H9 (cell line): ENCODE results near the gene PPP4R3B. TPM values are rescaled to one million over a fixed set of nuclear protein-coding genes. Genes with fewer than 3 reads are reported as not detected.

Experiments
- DNase-seq: peaks from one replicate; pipeline ENCODE4 v3.0.0-alpha.2; 2017
- H2AFZ ChIP-seq: one replicate; pipeline ENCODE4 v1.6.1; 2013; ENCODE audit warnings: mild to moderate bottlenecking, low read length, control low read depth, moderate library complexity
- H2AK5ac ChIP-seq: 2 replicates; pipeline ENCODE4 v1.6.1; 2013; ENCODE audit warnings: low read length, control low read depth, mixed read lengths; ENCODE audit not compliant: insufficient read length
- H2BK120ac ChIP-seq: one replicate; pipeline ENCODE4 v1.6.1; 2013; ENCODE audit warnings: low read depth, mild to moderate bottlenecking, low read length, control low read depth, inconsistent platforms; ENCODE audit not compliant: poor library complexity, severe bottlenecking
- H2BK12ac ChIP-seq: 2 replicates; pipeline ENCODE4 v1.6.1; 2013; ENCODE audit warnings: low read length, control low read depth, mixed read lengths, low read depth; ENCODE audit not compliant: insufficient read length
- H2BK15ac ChIP-seq: 2 replicates; pipeline ENCODE4 v1.6.1; 2013; ENCODE audit warnings: low read depth, low read length, control low read depth
- H2BK20ac ChIP-seq: one replicate; pipeline ENCODE4 v1.6.1; 2013; ENCODE audit warnings: low read depth, mild to moderate bottlenecking, low read length, control low read depth, inconsistent platforms; ENCODE audit not compliant: poor library complexity, severe bottlenecking
- H2BK5ac ChIP-seq: 2 replicates; pipeline ENCODE4 v1.6.1; 2013; ENCODE audit warnings: low read length, control low read depth, mixed read lengths; ENCODE audit not compliant: insufficient read length
- H3K14ac ChIP-seq: 2 replicates; pipeline ENCODE4 v1.6.1; 2013; ENCODE audit warnings: low read length, control low read depth; ENCODE audit not compliant: insufficient read depth
- H3K18ac ChIP-seq: 2 replicates; pipeline ENCODE4 v1.6.1; 2013; ENCODE audit warnings: low read depth, mild to moderate bottlenecking, mixed read lengths, low read length, control low read depth; ENCODE audit not compliant: insufficient read length
- H3K23ac ChIP-seq: 2 replicates; pipeline ENCODE4 v1.6.1; 2013; ENCODE audit warnings: low read length, control low read depth, mixed read lengths, low read depth; ENCODE audit not compliant: insufficient read length
- H3K23me2 ChIP-seq: 2 replicates; pipeline ENCODE4 v1.6.1; 2013; ENCODE audit warnings: low read depth, mild to moderate bottlenecking, mixed read lengths, low read length, control low read depth; ENCODE audit not compliant: insufficient read length, poor library complexity, severe bottlenecking
- H3K27ac ChIP-seq: 2 replicates; pipeline ENCODE4 v1.5.1; 2013; ENCODE audit warnings: low read length, control low read depth, mixed read lengths, low read depth; ENCODE audit not compliant: insufficient read length
- H3K27me3 ChIP-seq: 2 replicates; pipeline ENCODE4 v1.6.1; 2013; ENCODE audit warnings: low read length, control low read depth, inconsistent platforms; ENCODE audit not compliant: insufficient read depth
- H3K4ac ChIP-seq: 2 replicates; pipeline ENCODE4 v1.6.1; 2013; ENCODE audit warnings: low read depth, mild to moderate bottlenecking, control low read depth, inconsistent platforms, low read length, moderate library complexity
- H3K4me1 ChIP-seq: 2 replicates; pipeline ENCODE4 v1.6.1; 2013; ENCODE audit warnings: low read length, control low read depth, inconsistent platforms; ENCODE audit not compliant: insufficient read depth
- H3K4me2 ChIP-seq: 2 replicates; pipeline ENCODE4 v1.6.1; 2013; ENCODE audit warnings: low read length, control low read depth, mixed read lengths; ENCODE audit not compliant: insufficient read length, insufficient read depth
- H3K56ac ChIP-seq: 2 replicates; pipeline ENCODE4 v1.6.1; 2013; ENCODE audit warnings: low read depth, mild to moderate bottlenecking, mixed read lengths, low read length, control low read depth; ENCODE audit not compliant: insufficient read length
- H3K79me1 ChIP-seq: 2 replicates; pipeline ENCODE4 v1.6.1; 2013; ENCODE audit warnings: low read depth, mild to moderate bottlenecking, moderate library complexity, low read length, control low read depth, inconsistent platforms; ENCODE audit not compliant: insufficient read depth, poor library complexity, severe bottlenecking
- H3K79me2 ChIP-seq: 2 replicates; pipeline ENCODE4 v1.6.1; 2013; ENCODE audit warnings: low read length, control low read depth, inconsistent platforms; ENCODE audit not compliant: insufficient read depth
- H3K9ac ChIP-seq: 2 replicates; pipeline ENCODE4 v1.6.1; 2013; ENCODE audit warnings: low read length, control low read depth, mixed read lengths; ENCODE audit not compliant: insufficient read length; ENCODE audit errors: extremely low read depth
- H3K9me3 ChIP-seq: one replicate; pipeline ENCODE4 v1.6.1; 2013; ENCODE audit warnings: low read depth, low read length, inconsistent platforms; ENCODE audit not compliant: control insufficient read depth
- H3T11ph ChIP-seq: one replicate; pipeline ENCODE4 v1.6.1; 2013; ENCODE audit warnings: mild to moderate bottlenecking, low read length, control low read depth, inconsistent platforms
- H4K20me1 ChIP-seq: one replicate; pipeline ENCODE4 v1.6.1; 2013; ENCODE audit not compliant: control insufficient read depth, insufficient read length, insufficient read depth
- H4K5ac ChIP-seq: 2 replicates; pipeline ENCODE4 v1.6.1; 2013; ENCODE audit warnings: low read depth, mild to moderate bottlenecking, mixed read lengths, low read length, control low read depth; ENCODE audit not compliant: insufficient read length
- H4K8ac ChIP-seq: replicated peaks from 2 replicates; pipeline ENCODE4 v1.6.1; 2013; ENCODE audit warnings: low read length, control low read depth, mixed read lengths, low read depth; ENCODE audit not compliant: insufficient read length
- H4K91ac ChIP-seq: 2 replicates; pipeline ENCODE4 v1.6.1; 2013; ENCODE audit warnings: low read depth, mild to moderate bottlenecking, moderate library complexity, mixed read lengths, low read length, control low read depth; ENCODE audit not compliant: insufficient read length
- H3K27ac Mint-ChIP-seq, 3 experiments: 2 replicates in 2 of 3; 3 replicates in 1 of 3; pipeline ENCODE4 v1.8.0; 2020 to 2021; ENCODE audit warnings: mixed read lengths in 3 of 3, mild to moderate bottlenecking in 1 of 3, moderate library complexity in 1 of 3
- H3K27me3 Mint-ChIP-seq: 2 replicates; pipeline ENCODE4 v1.8.0; 2021; ENCODE audit warnings: low read depth, mild to moderate bottlenecking, moderate library complexity, mixed read lengths
- H3K36me3 Mint-ChIP-seq, 3 experiments: 2 replicates in 2 of 3; 3 replicates in 1 of 3; pipeline ENCODE4 v1.8.0; 2020 to 2021; ENCODE audit warnings: low read depth in 3 of 3, mixed read lengths in 3 of 3; ENCODE audit not compliant: insufficient read depth in 1 of 3
- H3K4me1 Mint-ChIP-seq, 2 experiments: 2 replicates each; pipeline ENCODE4 v1.8.0; 2020; ENCODE audit warnings: mixed read lengths in 2 of 2
- H3K4me3 Mint-ChIP-seq, 2 experiments: 2 replicates in 1 of 2; 3 replicates in 1 of 2; pipeline ENCODE4 v1.8.0; 2020 to 2021; ENCODE audit warnings: mild to moderate bottlenecking in 2 of 2, mixed read lengths in 2 of 2, moderate library complexity in 1 of 2
- H3K9me3 Mint-ChIP-seq, 2 experiments: 2 replicates in 1 of 2; 3 replicates in 1 of 2; pipeline ENCODE4 v1.8.0; 2020; ENCODE audit warnings: mild to moderate bottlenecking in 2 of 2, mixed read lengths in 2 of 2, moderate library complexity in 1 of 2
- CTCF ChIP-seq: fragments of 200-600 bp; sonication (generic); conservative IDR thresholded peaks from 3 replicates; pipeline ENCODE4 v1.8.0; 2021; ENCODE audit warnings: antibody characterized with exemption, mild to moderate bottlenecking
- WGBS: extraction: QIAGEN DNeasy Blood & Tissue Kit; methylation state at CpG from one replicate; pipeline ENCODE4 v1.1.7; 2013; ENCODE audit warnings: missing lambda C conversion rate, low lambda C conversion rate, mixed read lengths; ENCODE audit not compliant: insufficient read length; ENCODE audit errors: extremely low coverage; 5-methylcytosine and 5-hydroxymethylcytosine counted together
- total RNA-seq: library from RNA; stranded (reverse); gene quantifications from 2 replicates; pipeline ENCODE4 v1.2.1, GENCODE V29; 2021

Gene PPP4R3B
- total RNA-seq, 1 experiment from 2014 or later = 37.6 TPM

- no peak overlapping the region for H3K14ac ChIP-seq
- Mint-ChIP-seq H3K27ac (no peak overlapping the region; a peak in 1 of 7 replicates), H3K9me3 (peaks cover 2 to 3% of the 10 kb centered on the region in 2 experiments; a peak in 3 of 5 replicates), H3K4me1 (peaks cover 6 to 8% of the 10 kb centered on the region in 2 experiments; a peak in 2 of 4 replicates), H3K36me3 (0 out of 7 replicates have a peak, but pooled peaks cover 0 to 2% (median 0%) of the 10 kb centered on the region in 3 experiments), H3K27me3 (no peaks in the 10 kb centered on the region; the same call in 1 of the 2 replicates), H3K4me3 (no peak overlapping the region)
- no peak overlapping the region for H4K8ac ChIP-seq
- TF ChIP-seq CTCF = no peak
- H3K23ac ChIP-seq = no peak overlapping the region
- H2BK12ac ChIP-seq = no peak overlapping the region
- H2BK120ac ChIP-seq = no peak overlapping the region
- H3K23me2 ChIP-seq = no peaks in the 10 kb centered on the region
- no peak overlapping the region for H2AFZ ChIP-seq
- no peak overlapping the region for H3K18ac ChIP-seq
- H3K27ac ChIP-seq = no peak overlapping the region
- no CpG with 5 or more reads among the region's 6 CpGs for WGBS
- no peak overlapping the region for H3K56ac ChIP-seq
- no peaks in the 10 kb centered on the region for H3K4me1 ChIP-seq
- H4K20me1 ChIP-seq = no peaks in the 10 kb centered on the region
- H2BK15ac ChIP-seq = no peak overlapping the region
- no peak overlapping the region for H3K9ac ChIP-seq
- no peaks in the 10 kb centered on the region for H3K9me3 ChIP-seq
- no peak overlapping the region for H3K4me2 ChIP-seq
- H3T11ph ChIP-seq = no peak overlapping the region
- no peaks in the 10 kb centered on the region for H3K79me1 ChIP-seq
- H3K4ac ChIP-seq = no peak overlapping the region
- no peak overlapping the region for H2AK5ac ChIP-seq
- H3K79me2 ChIP-seq = no peaks in the 10 kb centered on the region
- H4K5ac ChIP-seq = no peak overlapping the region
- no peak overlapping the region for H2BK20ac ChIP-seq
- no peak overlapping the region for H2BK5ac ChIP-seq
- no peak overlapping the region for H4K91ac ChIP-seq
- no peak for DNase-seq
- no peaks in the 10 kb centered on the region for H3K27me3 ChIP-seq
Observed at GRCh38 chr2:55498582-55498981, 118.8 kb downstream of the PPP4R3B start.

Other genes starting within 250 kb of the PPP4R3B start
- gene CCDC88A, start 197.8 kb downstream of the PPP4R3B start, total RNA-seq = 87.5 and 91.8 TPM in 2 replicates
- gene CFAP36, start 97.9 kb downstream of the PPP4R3B start, total RNA-seq = 17.1 and 20.8 TPM in 2 replicates
- 33.4 and 36.3 TPM in 2 replicates for gene PNPT1, start 76.2 kb upstream of the PPP4R3B start, total RNA-seq